GM18951 (cell line): ENCODE measurements around the gene IP6K3.

ENCODE experiments used
- POLR2A ChIP-seq: IDR thresholded peaks from 4 replicates; pipeline ENCODE4 v1.6.1; 2011; ENCODE audit warnings: mild to moderate bottlenecking; ENCODE audit not compliant: insufficient read length, insufficient read depth; ENCODE audit errors: extremely low read depth
- in situ Hi-C: fragments of 300-500 bp; cut with MboI; formaldehyde crosslinking; loops from one replicate; pipeline ENCODE4 v1.12.0; 2022; ENCODE audit warnings: low sequenced_read_pairs, mixed read lengths, inconsistent platforms; ENCODE audit not compliant: unreplicated experiment

The IP6K3 gene

GRCh38 chr6:33772082-33772830 lies 25.6 kb upstream of the IP6K3 start:
- TF ChIP-seq POLR2A, result no peak
- in situ Hi-C loops, result no loop called here

- no peak for TF ChIP-seq POLR2A
- in situ Hi-C loops, result no loop called here
Observed at GRCh38 chr6:33771146-33772081, 24.7 kb upstream of the IP6K3 start.

- in situ Hi-C loops, result no loop called here
- no peak for TF ChIP-seq POLR2A
Observed at GRCh38 chr6:33770833-33771145, 24.1 kb upstream of the IP6K3 start.

GRCh38 chr6:33770124-33770832 lies 23.6 kb upstream of the IP6K3 start:
- TF ChIP-seq POLR2A, result no peak
- in situ Hi-C loops, result no loop called here

GRCh38 chr6:33769248-33769821 lies 22.6 kb upstream of the IP6K3 start:
- no peak for TF ChIP-seq POLR2A
- in situ Hi-C loops, result loop anchor here (10.0 kb wide), 1 partner anchor 385 kb away; no protein-coding TSS in a partner anchor

- no peak for TF ChIP-seq POLR2A
- in situ Hi-C loops, result loop anchor here (10.0 kb wide), 1 partner anchor 386 kb away; no protein-coding TSS in a partner anchor
Observed at GRCh38 chr6:33768644-33769120, 22.0 kb upstream of the IP6K3 start.

- in situ Hi-C loops, result loop anchor here (10.0 kb wide), 1 partner anchor 388 kb away; no protein-coding TSS in a partner anchor
- TF ChIP-seq POLR2A, result no peak
Observed at GRCh38 chr6:33766921-33767907, 20.5 kb upstream of the IP6K3 start.

- in situ Hi-C loops, result loop anchor here (10.0 kb wide), 1 partner anchor 389 kb away; no protein-coding TSS in a partner anchor
Observed at GRCh38 chr6:33765368-33765767, 18.7 kb upstream of the IP6K3 start.

GRCh38 chr6:33764036-33764435 lies 17.3 kb upstream of the IP6K3 start:
- in situ Hi-C loops, result loop anchor here (10.0 kb wide), 1 partner anchor 391 kb away; no protein-coding TSS in a partner anchor
- TF ChIP-seq POLR2A, result no peak

More at GRCh38 chr6:33765368-33765767, 18.7 kb upstream of the IP6K3 start:
- no peak for TF ChIP-seq POLR2A

GRCh38 chr6:33763483-33763882 lies 16.8 kb upstream of the IP6K3 start:
- in situ Hi-C loops, result loop anchor here (10.0 kb wide), 1 partner anchor 391 kb away; no protein-coding TSS in a partner anchor
- TF ChIP-seq POLR2A, result no peak

- in situ Hi-C loops, result loop anchor here (10.0 kb wide), 1 partner anchor 392 kb away; no protein-coding TSS in a partner anchor
Observed at GRCh38 chr6:33762713-33763112, 16.0 kb upstream of the IP6K3 start.

More at GRCh38 chr6:33762713-33763112, 16.0 kb upstream of the IP6K3 start:
- TF ChIP-seq POLR2A, result no peak
